ENCODE results near the gene TLCD3A.
A peak's percentile ranks its signal among the peaks of the same experiment; 100 is the strongest.
"Not testable (repeated sequence)": the region's sequence is repeated elsewhere in the genome, so short reads cannot be mapped to it uniquely, and the experiment has no call there.

The TLCD3A gene

DNA sequence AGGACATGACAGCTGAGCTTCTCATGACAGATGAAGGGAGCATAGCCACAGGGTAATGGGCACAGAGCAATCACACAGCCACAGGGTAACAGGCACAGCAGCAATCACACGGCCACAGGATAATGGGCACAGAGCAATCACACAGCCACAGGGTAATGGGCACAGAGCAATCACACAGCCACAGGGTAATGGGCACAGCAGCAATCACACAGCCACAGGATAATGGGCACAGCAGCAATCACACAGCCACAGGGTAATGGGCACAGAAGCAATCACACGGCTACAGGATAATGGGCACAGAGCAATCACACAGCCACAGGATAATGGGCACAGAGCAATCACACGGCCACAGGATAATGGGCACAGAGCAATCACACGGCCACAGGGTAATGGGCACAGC, 16.2 kb downstream of the TLCD3A start:
- DNase-seq (ENCODE audit: low read depth in 1 of 2, low spot score in 1 of 2) = not testable (repeated sequence)

GRCh38 chr17:749359-749758, 17.0 kb downstream of the TLCD3A start:
- not testable (repeated sequence) for DNase-seq (ENCODE audit: low read depth in 1 of 2, low spot score in 1 of 2)

DNA sequence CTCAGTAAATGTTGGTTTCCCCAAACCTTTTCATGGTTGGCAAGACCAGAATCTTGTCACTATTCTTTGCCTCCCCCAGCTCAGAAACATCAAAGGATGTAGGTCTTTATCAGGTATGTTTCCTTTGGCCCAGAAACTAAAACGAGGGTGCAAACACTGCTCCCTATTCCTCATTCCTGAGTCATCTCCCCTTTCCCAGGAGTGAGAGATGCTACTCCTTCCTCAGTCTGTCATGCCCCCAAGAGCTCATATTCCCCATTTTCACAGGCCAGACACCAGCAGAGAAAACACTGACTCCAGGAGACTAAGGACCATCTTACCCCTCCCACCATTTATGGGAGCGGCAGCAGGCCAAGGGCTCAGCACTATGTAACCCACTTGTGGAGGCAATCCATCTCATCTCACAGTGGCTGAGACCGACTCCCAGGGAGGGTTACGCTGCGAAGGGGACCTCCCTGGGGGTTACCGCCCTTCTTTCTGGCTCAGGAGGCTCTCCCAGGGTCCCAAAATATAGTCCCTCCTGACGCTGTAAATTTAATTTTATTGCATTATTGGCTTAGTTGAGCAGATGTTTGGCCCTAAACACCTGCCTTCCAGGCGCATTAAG, 18.1 kb downstream of the TLCD3A start:
- no peak for DNase-seq (ENCODE audit: low read depth in 1 of 2, low spot score in 1 of 2)

- peak; percentile 22 to 31 for DNase-seq (ENCODE audit: low read depth in 1 of 2, low spot score in 1 of 2)
Observed at GRCh38 chr17:751269-752001, 19.0 kb downstream of the TLCD3A start.

- DNase-seq (ENCODE audit: low read depth in 1 of 2, low spot score in 1 of 2) = peak; percentile 97 to 99
Observed at GRCh38 chr17:752002-752619, 19.7 kb downstream of the TLCD3A start, which contains the start of gene GEMIN4. TSS of gene GEMIN4 (minus strand) at chr17:752264. CDS start at chr17:752142, 122 bp downstream.

DNA sequence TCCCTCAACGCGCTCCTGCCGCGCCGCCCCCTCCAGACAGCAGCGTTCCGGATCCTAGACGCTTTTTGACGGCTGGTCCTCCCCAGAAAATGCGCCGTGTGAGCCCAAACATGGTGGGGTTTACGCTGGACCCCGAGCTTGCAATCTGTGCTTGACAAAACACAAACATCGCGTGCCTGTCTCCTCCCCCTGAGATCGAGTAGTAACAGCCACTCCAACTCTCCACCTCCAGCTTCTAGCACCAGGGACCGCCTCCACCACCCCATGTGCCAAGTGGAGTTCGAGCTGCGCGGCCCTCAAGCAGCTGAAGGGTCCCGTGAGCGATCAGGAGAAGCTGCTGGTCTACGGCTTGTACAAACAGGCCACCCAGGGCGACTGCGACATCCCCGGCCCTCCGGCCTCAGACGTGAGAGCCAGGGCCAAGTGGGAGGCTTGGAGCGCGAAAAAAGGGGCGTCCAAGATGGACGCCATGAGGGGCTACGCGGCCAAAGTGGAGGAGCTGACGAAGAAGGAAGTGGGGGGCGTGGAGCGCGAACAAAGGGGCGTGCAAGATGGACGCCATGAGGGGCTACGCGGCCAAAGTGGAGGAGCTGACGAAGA, 20.3 kb downstream of the TLCD3A start:
- DNase-seq (ENCODE audit: low read depth in 1 of 2, low spot score in 1 of 2) = peak in 1 of 2 donors; percentile 8

GRCh38 chr17:753418-753817, 21.0 kb downstream of the TLCD3A start:
- no peak for DNase-seq (ENCODE audit: low read depth in 1 of 2, low spot score in 1 of 2)

DNA sequence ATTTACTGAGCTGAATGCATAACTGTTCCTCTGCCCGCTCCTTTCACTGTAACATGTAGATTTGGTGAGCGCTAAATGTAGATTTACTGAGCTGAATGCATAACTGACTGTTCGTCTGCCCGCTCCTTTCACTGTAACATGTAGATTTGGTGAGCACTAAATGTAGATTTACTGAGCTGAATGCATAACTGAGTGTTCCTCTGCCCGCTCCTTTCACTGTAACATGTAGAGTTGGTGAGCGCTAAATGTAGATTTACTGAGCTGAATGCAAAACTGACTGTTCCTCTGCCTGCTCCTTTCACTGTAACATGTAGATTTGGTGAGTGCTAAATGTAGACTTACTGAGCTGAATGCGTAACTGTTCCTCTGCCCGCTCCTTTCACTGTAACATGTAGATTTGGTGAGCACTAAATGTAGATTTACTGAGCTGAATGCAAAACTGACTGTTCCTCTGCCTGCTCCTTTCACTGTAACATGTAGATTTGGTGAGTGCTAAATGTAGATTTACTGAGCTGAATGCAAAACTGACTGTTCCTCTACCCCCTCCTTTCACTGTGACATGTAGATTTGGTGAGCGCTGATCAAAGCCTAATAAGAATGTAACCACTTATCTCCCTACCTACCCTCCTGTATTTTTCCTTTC, 23.0 kb downstream of the TLCD3A start:
- not testable (repeated sequence) for DNase-seq (ENCODE audit: low read depth in 1 of 2, low spot score in 1 of 2)

- not testable (repeated sequence) for DNase-seq (ENCODE audit: low read depth in 1 of 2, low spot score in 1 of 2)
Observed at GRCh38 chr17:756010-756567, 23.7 kb downstream of the TLCD3A start.

DNA sequence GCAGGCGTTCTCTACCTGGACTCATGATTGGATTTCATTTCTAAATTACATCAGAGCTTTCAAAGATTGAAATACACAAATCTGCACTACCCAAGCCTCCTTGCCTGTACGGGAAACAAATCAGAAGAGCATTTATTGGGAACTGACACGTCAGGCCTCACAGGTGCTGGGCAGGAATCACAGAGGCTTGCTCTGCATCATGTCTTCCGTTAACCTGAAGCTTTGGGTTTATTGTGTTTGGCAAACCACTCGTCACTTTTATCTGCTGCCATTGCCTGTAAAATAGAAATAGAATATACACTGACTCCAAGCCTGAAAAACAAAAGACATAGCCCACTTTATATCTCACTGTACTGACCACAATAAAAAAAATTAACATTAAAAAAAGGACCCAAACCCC, 27.6 kb downstream of the TLCD3A start:
- no peak for DNase-seq (ENCODE audit: low read depth in 1 of 2, low spot score in 1 of 2)

DNA sequence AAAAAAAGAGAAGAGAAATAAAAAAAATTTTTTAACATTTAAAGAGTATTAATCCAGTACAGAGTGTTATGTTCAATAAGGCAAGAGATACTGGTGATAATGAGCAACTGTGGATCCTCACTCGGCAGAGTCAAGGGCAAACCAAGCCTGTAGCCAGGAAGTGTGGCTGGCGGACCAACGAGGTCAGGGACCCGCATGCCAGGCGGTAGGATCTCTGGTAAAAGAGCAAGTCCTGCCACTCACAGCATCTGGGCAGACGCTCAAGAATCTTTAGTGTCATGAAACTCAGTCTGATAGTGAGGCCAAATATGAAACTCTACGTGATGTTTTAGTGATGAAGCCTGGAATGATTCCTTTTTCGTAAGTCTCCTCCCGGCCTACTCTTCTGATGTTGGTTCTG, 28.0 kb downstream of the TLCD3A start:
- no peak for DNase-seq (ENCODE audit: low read depth in 1 of 2, low spot score in 1 of 2)

GRCh38 chr17:767076-767475, 34.7 kb downstream of the TLCD3A start:
- no peak for DNase-seq (ENCODE audit: low read depth in 1 of 2, low spot score in 1 of 2)

GRCh38 chr17:773016-773415, 40.6 kb downstream of the TLCD3A start:
- no peak for DNase-seq (ENCODE audit: low read depth in 1 of 2, low spot score in 1 of 2)

GRCh38 chr17:773467-774312, 41.3 kb downstream of the TLCD3A start:
- no peak for DNase-seq (ENCODE audit: low read depth in 1 of 2, low spot score in 1 of 2)

DNA sequence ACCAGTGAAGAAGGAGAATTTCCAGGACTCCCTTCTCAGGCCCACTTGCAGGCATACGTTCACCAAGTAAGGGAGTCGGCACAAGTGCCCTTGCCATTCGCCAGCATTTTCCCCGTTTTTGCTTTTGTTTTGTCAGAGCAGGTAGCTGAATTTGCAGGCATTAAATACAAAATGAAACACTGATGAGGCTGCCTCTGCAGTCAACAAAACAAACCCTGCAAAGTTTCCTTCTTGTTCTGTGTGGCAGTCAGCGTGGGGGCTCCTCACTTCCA, 41.9 kb downstream of the TLCD3A start:
- no peak for DNase-seq (ENCODE audit: low read depth in 1 of 2, low spot score in 1 of 2)

GRCh38 chr17:778096-778495, 45.7 kb downstream of the TLCD3A start:
- DNase-seq (ENCODE audit: low read depth in 1 of 2, low spot score in 1 of 2) = no peak

DNA sequence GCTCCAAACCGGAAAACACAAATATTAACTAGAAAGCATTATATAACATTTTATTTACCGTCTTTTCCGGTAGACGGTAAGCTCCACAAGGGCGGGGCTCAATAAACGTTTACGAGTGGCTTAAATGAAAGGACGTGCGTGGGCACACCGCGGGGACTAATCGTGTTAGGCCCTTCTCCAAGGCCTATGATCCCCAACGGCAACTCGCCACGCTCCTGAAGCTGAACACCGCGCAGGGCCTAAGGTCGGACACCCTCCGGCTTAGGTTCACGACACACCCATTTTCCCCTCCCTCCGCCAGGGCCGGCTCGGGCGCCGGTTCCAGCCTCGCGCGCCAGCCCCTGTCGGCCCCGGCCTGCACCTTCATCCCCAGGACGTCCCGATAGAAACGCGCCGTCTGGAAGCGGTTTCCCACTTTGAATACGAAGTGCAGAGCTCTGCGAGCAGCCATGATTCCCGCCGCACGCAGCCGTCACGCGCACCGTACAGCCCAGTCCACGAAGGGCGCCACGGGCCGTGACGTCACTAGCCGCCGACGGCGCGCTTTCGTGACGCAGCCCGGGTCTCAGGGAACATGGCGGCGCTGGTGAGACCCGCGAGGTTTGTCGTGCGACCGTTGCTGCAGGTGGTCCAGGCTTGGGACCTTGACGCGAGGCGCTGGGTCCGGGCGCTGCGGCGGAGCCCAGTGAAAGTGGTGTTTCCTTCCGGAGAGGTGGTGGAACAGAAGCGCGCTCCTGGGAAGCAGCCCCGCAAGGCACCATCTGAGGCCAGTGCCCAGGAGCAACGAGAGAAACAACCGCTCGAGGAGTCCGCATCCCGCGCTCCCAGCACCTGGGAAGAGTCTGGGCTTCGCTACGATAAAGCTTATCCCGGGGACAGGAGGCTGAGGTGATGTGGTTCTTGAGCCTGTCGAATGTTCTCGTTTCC, 49.7 kb downstream of the TLCD3A start, which contains the start of the genes GLOD4 and MRM3:
Gene GLOD4 (minus strand): TSS at position 476 of the 927 bp plus-strand sequence. CDS start 25 bp downstream, at position 451.
Gene MRM3 (plus strand): TSS at position 549 of the 927 bp plus-strand sequence. CDS start 26 bp downstream, at position 575.
- DNase-seq (ENCODE audit: low read depth in 1 of 2, low spot score in 1 of 2) = peak; percentile 93 to 95

DNA sequence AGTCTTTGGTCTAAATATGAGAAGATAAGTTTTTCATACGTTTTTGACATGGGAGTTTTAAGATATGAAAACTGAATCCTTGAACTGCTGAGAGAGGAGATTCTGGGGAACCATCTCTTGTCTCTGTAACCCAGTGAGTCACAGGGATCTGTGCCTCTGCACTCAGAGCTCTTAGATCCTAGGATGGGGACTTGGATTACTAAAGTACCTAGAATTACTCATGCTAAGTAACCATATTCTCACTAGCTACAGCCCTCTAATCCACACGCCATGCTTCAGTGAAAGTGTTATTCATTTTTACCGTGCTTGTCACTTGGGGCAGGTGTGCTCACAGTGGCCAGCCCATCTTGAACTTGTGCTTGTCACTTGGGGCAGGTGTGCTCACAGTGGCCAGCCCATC, 51.7 kb downstream of the TLCD3A start:
- DNase-seq (ENCODE audit: low read depth in 1 of 2, low spot score in 1 of 2) = no peak

GRCh38 chr17:785901-786300, 53.5 kb downstream of the TLCD3A start:
- DNase-seq (ENCODE audit: low read depth in 1 of 2, low spot score in 1 of 2) = not testable (repeated sequence)

Measured in activated T-helper 1 cell treated with anti-CD3 and anti-CD28 coated beads, Interleukin-2, amount 50 U/mL, for 16 hours (primary cell).